Right atrium auricular region (tissue), 2 donors: ENCODE measurements around the gene KRTAP10-10. TPM values are rescaled to one million over a fixed set of nuclear protein-coding genes. Genes with fewer than 3 reads are reported as not detected.
A peak's percentile ranks its signal among the peaks of the same experiment; 100 is the strongest.
"Not testable (repeated sequence)": the region's sequence is repeated elsewhere in the genome, so short reads cannot be mapped to it uniquely, and the experiment has no call there.

ENCODE experiments used
- DNase-seq: peaks from one replicate; pipeline ENCODE4 v3.0.0-alpha.2; 2019; ENCODE audit warnings: low spot score
- H3K27ac ChIP-seq, 2 donors: fragments of 200-600 bp; sonication (generic); 1 replicate in 1 of 2; 2 replicates in 1 of 2; pipeline ENCODE4 v1.5.1; 2016 to 2019
- H3K27me3 ChIP-seq, 2 donors: fragments of 200-600 bp; sonication (generic); one replicate each; pipeline versions ENCODE4 v1.5.1 to v1.6.0; 2017 to 2019
- H3K36me3 ChIP-seq: fragments of 200-600 bp; sonication (generic); one replicate; pipeline ENCODE4 v1.5.1; 2016
- H3K4me1 ChIP-seq, 2 donors: fragments of 200-600 bp; sonication (generic); one replicate each; pipeline versions ENCODE4 v1.5.1 to v1.6.0; 2017 to 2019
- H3K4me3 ChIP-seq, 2 donors: fragments of 200-600 bp; sonication (generic); 1 replicate in 1 of 2; 2 replicates in 1 of 2; pipeline ENCODE4 v1.5.1; 2017 to 2019; ENCODE audit warnings: mild to moderate bottlenecking in 1 of 2, moderate library complexity in 1 of 2
- H3K9me3 ChIP-seq, 2 donors: fragments of 200-600 bp; sonication (generic); one replicate each; pipeline ENCODE4 v1.5.1; 2019
- total RNA-seq, 2 donors: library from RNA; depleted of rRNA; stranded (reverse); fragments of >200 nt; gene quantifications; one replicate each; pipeline ENCODE4 v1.1.0, GENCODE V29; 2016
- TF ChIP-seq, protein P1 (sequence below), 2 donors: fragments of 200-600 bp; sonication (generic); IDR thresholded peaks; one replicate each; pipeline ENCODE4 v1.5.1; 2019; ENCODE audit warnings: antibody characterized with exemption in 2 of 2

Gene KRTAP10-10
- total RNA-seq, 2 donors from 2014 or later: not detected

DNA sequence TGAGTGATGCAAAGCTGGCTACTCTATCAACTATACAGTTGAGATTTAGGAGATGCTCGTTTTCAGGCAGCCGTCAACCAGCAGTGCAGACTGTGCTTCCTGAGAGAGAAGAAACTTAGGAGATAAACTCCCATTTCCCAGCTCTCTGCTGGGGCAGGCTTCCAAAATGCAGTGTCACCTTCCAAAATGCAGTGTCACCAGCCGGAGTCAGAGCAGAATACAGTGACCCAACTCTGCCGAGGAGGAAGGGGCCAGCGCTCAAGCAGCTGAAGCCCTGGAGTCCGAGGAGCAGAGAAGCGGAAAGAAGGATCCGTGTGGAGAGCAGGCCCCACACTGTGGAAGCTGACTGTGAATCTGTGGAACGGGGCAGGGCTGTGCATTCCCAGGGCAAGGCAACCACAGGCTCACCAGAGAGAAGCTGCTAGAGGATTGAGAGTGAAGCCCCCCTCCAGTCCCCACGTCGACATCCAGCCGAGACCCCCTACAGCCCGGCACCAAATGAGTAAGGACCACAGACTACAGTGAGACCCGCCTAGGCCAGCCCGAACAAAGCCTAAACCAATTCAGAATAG lies 45.5 kb downstream of the KRTAP10-10 start:
- peak; percentile 30 for DNase-seq
- no peaks in the 10 kb centered on the region for H3K27me3 ChIP-seq
- TF ChIP-seq, protein P1, sequence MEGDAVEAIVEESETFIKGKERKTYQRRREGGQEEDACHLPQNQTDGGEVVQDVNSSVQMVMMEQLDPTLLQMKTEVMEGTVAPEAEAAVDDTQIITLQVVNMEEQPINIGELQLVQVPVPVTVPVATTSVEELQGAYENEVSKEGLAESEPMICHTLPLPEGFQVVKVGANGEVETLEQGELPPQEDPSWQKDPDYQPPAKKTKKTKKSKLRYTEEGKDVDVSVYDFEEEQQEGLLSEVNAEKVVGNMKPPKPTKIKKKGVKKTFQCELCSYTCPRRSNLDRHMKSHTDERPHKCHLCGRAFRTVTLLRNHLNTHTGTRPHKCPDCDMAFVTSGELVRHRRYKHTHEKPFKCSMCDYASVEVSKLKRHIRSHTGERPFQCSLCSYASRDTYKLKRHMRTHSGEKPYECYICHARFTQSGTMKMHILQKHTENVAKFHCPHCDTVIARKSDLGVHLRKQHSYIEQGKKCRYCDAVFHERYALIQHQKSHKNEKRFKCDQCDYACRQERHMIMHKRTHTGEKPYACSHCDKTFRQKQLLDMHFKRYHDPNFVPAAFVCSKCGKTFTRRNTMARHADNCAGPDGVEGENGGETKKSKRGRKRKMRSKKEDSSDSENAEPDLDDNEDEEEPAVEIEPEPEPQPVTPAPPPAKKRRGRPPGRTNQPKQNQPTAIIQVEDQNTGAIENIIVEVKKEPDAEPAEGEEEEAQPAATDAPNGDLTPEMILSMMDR (IDR thresholded peaks at IDR 0.05): no peak
- no peak overlapping the region for H3K4me3 ChIP-seq
- no peaks in the 10 kb centered on the region for H3K4me1 ChIP-seq
- H3K9me3 ChIP-seq: no peaks in the 10 kb centered on the region
- H3K27ac ChIP-seq: no peak overlapping the region
- no peaks in the 10 kb centered on the region for H3K36me3 ChIP-seq

DNA sequence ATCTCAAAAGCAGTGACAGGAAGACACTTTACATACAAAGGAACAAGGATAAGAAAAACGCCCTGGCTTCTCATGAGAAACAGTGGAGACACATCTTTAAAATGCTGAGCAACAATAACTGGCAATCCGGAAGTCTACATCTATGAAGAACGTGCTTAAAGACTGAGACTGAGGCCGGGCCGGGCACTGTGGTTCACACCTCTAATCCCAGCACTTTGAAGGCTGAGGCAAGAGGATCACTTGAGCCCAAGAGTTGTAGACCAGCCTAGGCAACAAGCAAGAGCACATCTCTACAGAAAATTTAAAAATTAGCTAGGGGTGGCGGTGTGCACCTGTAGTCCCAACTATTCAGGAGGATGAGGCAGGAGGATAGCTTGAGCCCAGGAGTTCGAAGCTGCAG lies 46.9 kb downstream of the KRTAP10-10 start:
- no peak for DNase-seq
- Histone ChIP-seq H3K27ac (no peak overlapping the region), H3K4me1 (no peaks in the 10 kb centered on the region), H3K36me3 (no peaks in the 10 kb centered on the region), H3K9me3 (no peaks in the 10 kb centered on the region), H3K4me3 (no peak overlapping the region), H3K27me3 (no peaks in the 10 kb centered on the region)
- TF ChIP-seq, protein P1 (IDR thresholded peaks at IDR 0.05): no peak

DNA sequence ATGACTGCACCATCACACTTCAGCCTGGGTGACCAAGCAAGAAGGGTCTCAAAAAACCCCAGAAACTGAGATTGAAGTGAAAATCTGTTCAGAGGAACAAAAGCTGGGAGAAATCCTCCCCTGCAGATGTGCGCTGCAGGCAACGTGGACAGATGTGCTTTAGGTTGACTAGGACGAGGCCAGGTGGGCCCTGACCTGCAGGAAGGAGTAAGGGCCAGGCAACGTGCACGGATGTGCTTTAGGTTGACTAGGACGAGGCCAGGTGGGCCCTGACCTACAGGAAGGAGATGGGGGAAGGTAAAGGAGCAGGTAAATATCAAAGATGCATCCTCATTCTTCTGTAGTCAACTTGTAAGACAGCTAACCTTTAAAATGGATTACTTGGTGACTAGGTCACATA lies 47.3 kb downstream of the KRTAP10-10 start:
- Histone ChIP-seq H3K27ac (no peak overlapping the region), H3K36me3 (no peaks in the 10 kb centered on the region), H3K9me3 (no peaks in the 10 kb centered on the region), H3K4me1 (no peaks in the 10 kb centered on the region), H3K27me3 (no peaks in the 10 kb centered on the region), H3K4me3 (no peak overlapping the region)
- peak; percentile 21 for DNase-seq
- TF ChIP-seq, protein P1 (IDR thresholded peaks at IDR 0.05): no peak

DNA sequence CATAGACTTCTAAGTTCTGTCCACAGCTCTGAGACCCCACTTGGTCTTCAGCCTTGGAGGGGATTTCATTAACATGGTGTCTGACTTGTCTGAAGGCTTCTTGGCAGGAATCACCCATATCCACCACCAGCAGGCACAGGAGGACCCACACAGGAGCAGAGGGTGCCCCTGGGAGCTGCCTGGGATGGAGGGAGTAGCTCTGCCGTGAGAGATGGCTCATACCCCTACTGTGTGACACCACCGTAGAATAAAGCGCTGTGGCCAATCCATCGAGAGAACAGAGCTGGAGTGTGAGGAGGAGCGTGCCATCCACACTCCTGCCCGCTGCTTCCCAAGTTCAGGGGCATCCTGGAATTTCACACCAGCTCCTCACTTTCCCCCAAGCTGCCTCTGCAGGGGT lies 47.9 kb downstream of the KRTAP10-10 start:
- DNase-seq, H3K9me3 ChIP-seq, H3K27me3 ChIP-seq: not testable (repeated sequence)

DNA sequence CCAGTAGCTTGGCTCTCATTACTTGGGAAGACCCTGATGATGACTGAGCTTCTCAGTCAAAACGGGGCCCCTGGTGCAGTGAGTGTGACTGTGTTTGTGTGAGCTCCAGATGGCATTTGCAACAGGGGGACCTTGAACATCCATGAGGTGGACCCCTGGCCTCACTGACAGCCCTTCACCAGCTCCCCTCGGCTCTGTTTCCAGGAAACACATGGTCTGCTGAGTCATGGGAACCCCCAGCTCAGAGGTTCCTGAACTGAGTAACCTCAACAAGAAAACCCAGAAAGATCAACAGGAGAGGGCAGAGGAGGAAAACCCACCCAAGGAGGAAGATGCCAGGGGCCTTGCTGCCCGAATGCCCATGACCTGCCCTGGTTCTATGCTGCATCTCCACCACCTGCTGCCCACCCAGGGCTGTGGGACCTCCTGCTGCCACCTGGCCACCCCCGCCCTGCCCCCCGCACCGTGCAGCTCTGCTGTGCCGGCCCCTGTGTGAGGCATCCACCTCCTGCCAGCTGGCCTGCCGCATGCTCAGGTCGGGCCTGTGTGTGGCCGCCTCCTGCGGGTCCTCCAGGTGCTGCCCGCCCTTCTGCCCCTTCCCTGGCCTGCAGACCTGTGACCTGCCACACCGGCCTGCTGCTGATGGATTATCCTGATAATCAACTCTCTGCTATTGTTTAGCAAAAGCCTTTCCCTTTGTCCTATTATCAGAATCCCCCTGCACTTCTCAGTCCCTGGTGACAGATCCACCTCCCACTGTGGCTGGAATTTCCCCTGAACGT lies 49.0 kb downstream of the KRTAP10-10 start:
- DNase-seq: peak; percentile 28
- no peak overlapping the region for H3K4me3 ChIP-seq
- TF ChIP-seq, protein P1 (IDR thresholded peaks at IDR 0.05): no peak
- H3K27ac ChIP-seq: no peak overlapping the region
- H3K9me3 ChIP-seq: no peaks in the 10 kb centered on the region
- H3K36me3 ChIP-seq: no peaks in the 10 kb centered on the region
- no peaks in the 10 kb centered on the region for H3K4me1 ChIP-seq
- H3K27me3 ChIP-seq: no peaks in the 10 kb centered on the region

More for the DNA sequence above, 47.9 kb downstream of the KRTAP10-10 start:
- not testable (repeated sequence) for H3K27ac ChIP-seq, H3K4me1 ChIP-seq, H3K4me3 ChIP-seq, H3K36me3 ChIP-seq

DNA sequence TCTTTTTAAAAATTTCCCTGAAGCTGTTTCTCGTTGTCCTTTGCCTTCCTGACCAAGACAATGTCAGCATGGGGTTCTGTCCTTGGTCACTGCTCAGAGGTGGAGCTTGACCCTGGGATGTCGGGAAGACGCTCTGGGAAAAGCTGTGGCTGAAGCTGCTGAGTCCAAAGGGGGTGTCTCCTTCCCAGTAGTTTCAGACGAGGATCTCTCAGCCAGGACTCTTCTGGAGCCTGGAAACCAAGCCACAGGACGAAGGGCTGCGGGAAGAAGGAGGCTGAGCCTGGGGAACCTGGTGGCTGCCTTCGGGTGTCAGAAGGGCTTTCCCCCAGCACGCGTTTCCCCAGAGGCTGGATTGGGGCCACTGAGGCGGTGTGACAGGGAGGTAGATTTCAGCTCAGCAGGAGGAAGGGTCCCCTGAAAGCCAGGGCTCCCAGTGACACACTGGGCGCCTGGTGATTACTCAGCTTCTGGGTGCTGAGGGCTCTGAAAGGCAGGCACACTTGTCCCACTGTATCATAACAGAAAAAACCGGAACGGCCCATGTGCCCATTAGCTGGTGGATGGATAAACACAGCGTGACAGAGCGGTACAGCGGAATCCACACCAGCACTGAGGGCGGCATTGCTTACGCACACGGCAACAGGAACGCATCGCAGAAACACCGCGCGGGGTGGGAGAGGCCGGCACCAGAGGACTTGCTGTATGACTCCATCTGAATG lies 49.8 kb downstream of the KRTAP10-10 start:
- Histone ChIP-seq H3K36me3 (no peaks in the 10 kb centered on the region), H3K4me1 (no peaks in the 10 kb centered on the region), H3K27ac (no peak overlapping the region), H3K4me3 (no peak overlapping the region), H3K9me3 (no peaks in the 10 kb centered on the region), H3K27me3 (no peaks in the 10 kb centered on the region)
- TF ChIP-seq, protein P1 (IDR thresholded peaks at IDR 0.05): no peak
- peak; percentile 54 for DNase-seq
